GM19324 (cell line): ENCODE results near the gene FAM163B.

ENCODE experiments used
- ATAC-seq: cut with Tn5 transposase; IDR thresholded peaks from one replicate; pipeline ENCODE4 v1.9.1; 2021; ENCODE audit warnings: mild to moderate bottlenecking, moderate library complexity; ENCODE audit not compliant: unreplicated experiment, low FRiP score

The FAM163B gene

GRCh38 chr9:133603135-133603927 is 5.9 kb downstream of the FAM163B start:
- no peak for ATAC-seq

GRCh38 chr9:133602277-133602676 is 6.9 kb downstream of the FAM163B start:
- ATAC-seq = no peak

- no peak for ATAC-seq
These were observed 7.4 kb downstream of the FAM163B start for GRCh38 chr9:133601746-133602145.

- no peak for ATAC-seq
These were observed 8.4 kb downstream of the FAM163B start for GRCh38 chr9:133600739-133601138.

GRCh38 chr9:133599470-133600173 is 9.6 kb downstream of the FAM163B start:
- ATAC-seq = no peak

- no peak for ATAC-seq
These were observed 10.2 kb downstream of the FAM163B start for GRCh38 chr9:133598978-133599377.

GRCh38 chr9:133597316-133597957 is 11.8 kb downstream of the FAM163B start:
- ATAC-seq = no peak

- no peak for ATAC-seq
These were observed 13.3 kb downstream of the FAM163B start for GRCh38 chr9:133595910-133596309.

- ATAC-seq = no peak
These were observed 14.9 kb downstream of the FAM163B start for GRCh38 chr9:133594310-133594709.

- ATAC-seq = no peak
These were observed 15.5 kb downstream of the FAM163B start for GRCh38 chr9:133593587-133594253.

- ATAC-seq = no peak
These were observed 16.3 kb downstream of the FAM163B start for GRCh38 chr9:133592731-133593409.

- no peak for ATAC-seq
These were observed 17.2 kb downstream of the FAM163B start for GRCh38 chr9:133591985-133592384.

- ATAC-seq = no peak
These were observed 17.9 kb downstream of the FAM163B start for GRCh38 chr9:133591116-133591910.

GRCh38 chr9:133590231-133590855 is 18.8 kb downstream of the FAM163B start:
- ATAC-seq = no peak

- ATAC-seq = no peak
These were observed 19.5 kb downstream of the FAM163B start for GRCh38 chr9:133589454-133590227.

GRCh38 chr9:133587466-133587865 is 21.7 kb downstream of the FAM163B start:
- ATAC-seq = no peak

- ATAC-seq = no peak
These were observed 22.1 kb downstream of the FAM163B start for GRCh38 chr9:133587051-133587450.
